ENCODE data around the gene MAOB.

The MAOB gene

DNA sequence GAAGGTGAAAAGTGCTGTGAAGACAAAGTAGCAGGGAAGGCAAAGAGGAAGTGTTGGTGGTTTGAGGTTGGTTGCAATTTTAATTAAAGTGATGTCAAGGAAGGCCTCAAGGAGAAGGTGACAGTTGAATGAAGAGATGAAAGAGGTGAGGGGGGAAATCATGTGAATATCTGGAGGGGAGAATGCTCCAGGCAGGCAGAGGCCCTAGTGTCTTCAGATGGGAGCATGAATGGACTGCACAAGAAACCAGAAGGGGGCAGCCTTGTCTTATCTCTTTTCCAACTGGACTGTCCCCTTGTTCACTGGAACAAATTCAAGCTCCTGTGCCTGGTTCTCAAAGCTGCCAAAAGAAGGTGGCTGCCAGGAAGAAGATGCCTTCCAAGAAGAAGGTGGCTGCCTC, 68.4 kb downstream of the MAOB start:
- H3K79me2 ChIP-seq (ENCODE audit: insufficient read depth, low read length): no peaks in the 10 kb centered on the region
- no peaks in the 10 kb centered on the region for H3K27me3 ChIP-seq (ENCODE audit: low read length)
- H3K27ac ChIP-seq (ENCODE audit: low read depth, low read length): no peak overlapping the region
- H3F3A ChIP-seq (ENCODE audit: insufficient read depth): no peaks in the 10 kb centered on the region
- no peaks in the 10 kb centered on the region for H3K36me3 ChIP-seq (ENCODE audit: low read length)
- no peaks in the 10 kb centered on the region for H4K20me1 ChIP-seq (ENCODE audit: low read depth, low read length)
- no peak overlapping the region for H3K4me2 ChIP-seq (ENCODE audit: low read depth, low read length, poor library complexity, severe bottlenecking)
- no peak overlapping the region for H3K4me3 ChIP-seq (ENCODE audit: insufficient read depth, low read length, poor library complexity, severe bottlenecking)
- no peak overlapping the region for H3K9ac ChIP-seq (ENCODE audit: low read length)
- no peak overlapping the region for H2AFZ ChIP-seq (ENCODE audit: low read depth, low read length, severe bottlenecking)
- H3K9me2 ChIP-seq (replicated peaks; ENCODE audit: insufficient read depth, low read length): no peaks in the 10 kb centered on the region
- no peaks in the 10 kb centered on the region for H3K9me3 ChIP-seq (ENCODE audit: insufficient read depth, low read length)
- TF ChIP-seq, protein P1, sequence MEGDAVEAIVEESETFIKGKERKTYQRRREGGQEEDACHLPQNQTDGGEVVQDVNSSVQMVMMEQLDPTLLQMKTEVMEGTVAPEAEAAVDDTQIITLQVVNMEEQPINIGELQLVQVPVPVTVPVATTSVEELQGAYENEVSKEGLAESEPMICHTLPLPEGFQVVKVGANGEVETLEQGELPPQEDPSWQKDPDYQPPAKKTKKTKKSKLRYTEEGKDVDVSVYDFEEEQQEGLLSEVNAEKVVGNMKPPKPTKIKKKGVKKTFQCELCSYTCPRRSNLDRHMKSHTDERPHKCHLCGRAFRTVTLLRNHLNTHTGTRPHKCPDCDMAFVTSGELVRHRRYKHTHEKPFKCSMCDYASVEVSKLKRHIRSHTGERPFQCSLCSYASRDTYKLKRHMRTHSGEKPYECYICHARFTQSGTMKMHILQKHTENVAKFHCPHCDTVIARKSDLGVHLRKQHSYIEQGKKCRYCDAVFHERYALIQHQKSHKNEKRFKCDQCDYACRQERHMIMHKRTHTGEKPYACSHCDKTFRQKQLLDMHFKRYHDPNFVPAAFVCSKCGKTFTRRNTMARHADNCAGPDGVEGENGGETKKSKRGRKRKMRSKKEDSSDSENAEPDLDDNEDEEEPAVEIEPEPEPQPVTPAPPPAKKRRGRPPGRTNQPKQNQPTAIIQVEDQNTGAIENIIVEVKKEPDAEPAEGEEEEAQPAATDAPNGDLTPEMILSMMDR (IDR thresholded peaks at IDR 0.05; ENCODE audit: insufficient read depth, low read length, poor library complexity, severe bottlenecking): no peak
- TF ChIP-seq EZH2phosphoT487 (conservative IDR thresholded peaks at IDR 0.05; ENCODE audit: low read length): no peak

DNA sequence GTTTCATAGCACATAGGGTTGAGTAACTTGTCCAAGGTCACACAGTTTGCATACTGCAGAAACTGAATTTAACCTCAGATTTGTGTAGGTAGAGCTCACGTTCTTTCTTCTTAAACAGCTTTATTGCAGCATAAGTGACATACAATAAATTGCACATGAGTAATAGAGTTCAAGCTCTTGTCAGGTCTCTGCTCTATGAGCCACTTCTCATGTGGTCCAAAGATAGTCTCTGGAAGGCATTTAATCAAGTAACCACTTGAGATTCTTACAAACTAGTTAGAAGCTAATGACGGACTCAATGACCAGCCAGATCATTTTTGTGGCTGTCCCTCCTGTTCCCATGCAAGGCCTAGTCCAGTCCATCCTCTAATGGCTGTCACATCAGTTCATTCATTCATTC, 68.9 kb downstream of the MAOB start:
- Histone ChIP-seq H3K9ac (ENCODE audit: low read length) (no peak overlapping the region), H2AFZ (ENCODE audit: low read depth, low read length, severe bottlenecking) (no peak overlapping the region), H3K27ac (ENCODE audit: low read depth, low read length) (no peak overlapping the region), H3K36me3 (ENCODE audit: low read length) (no peaks in the 10 kb centered on the region), H3K9me3 (ENCODE audit: insufficient read depth, low read length) (no peaks in the 10 kb centered on the region), H4K20me1 (ENCODE audit: low read depth, low read length) (no peaks in the 10 kb centered on the region), H3K4me3 (ENCODE audit: insufficient read depth, low read length, poor library complexity, severe bottlenecking) (no peak overlapping the region), H3K9me2 (replicated peaks; ENCODE audit: insufficient read depth, low read length) (no peaks in the 10 kb centered on the region), H3K79me2 (ENCODE audit: insufficient read depth, low read length) (no peaks in the 10 kb centered on the region), H3K27me3 (ENCODE audit: low read length) (no peaks in the 10 kb centered on the region), H3K4me2 (ENCODE audit: low read depth, low read length, poor library complexity, severe bottlenecking) (no peak overlapping the region), H3F3A (ENCODE audit: insufficient read depth) (no peaks in the 10 kb centered on the region)
- TF ChIP-seq, protein P1 (IDR thresholded peaks at IDR 0.05; ENCODE audit: insufficient read depth, low read length, poor library complexity, severe bottlenecking): no peak
- no peak for TF ChIP-seq EZH2phosphoT487 (conservative IDR thresholded peaks at IDR 0.05; ENCODE audit: low read length)

DNA sequence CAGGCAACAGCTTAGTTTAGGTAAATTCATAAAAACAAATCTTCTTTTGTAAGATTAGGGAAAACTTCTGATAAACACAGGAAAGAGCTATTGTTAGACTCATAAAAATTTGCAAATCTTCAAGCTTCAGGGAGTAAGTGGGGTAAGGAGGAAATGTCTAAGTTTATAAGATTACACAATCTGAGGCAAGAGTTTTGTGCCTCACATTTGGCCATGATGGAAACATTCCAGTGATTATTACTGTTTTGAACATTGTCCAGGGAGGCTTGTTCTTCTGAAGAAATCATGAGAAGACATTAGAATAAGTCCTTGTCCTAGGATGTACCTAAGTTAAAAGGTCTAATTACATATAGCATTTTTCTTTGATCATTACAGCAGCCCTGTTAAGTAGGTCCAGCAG, 72.8 kb downstream of the MAOB start:
- no peak overlapping the region for H3K4me2 ChIP-seq (ENCODE audit: low read depth, low read length, poor library complexity, severe bottlenecking)
- no peaks in the 10 kb centered on the region for H3K9me2 ChIP-seq (replicated peaks; ENCODE audit: insufficient read depth, low read length)
- H3K27ac ChIP-seq (ENCODE audit: low read depth, low read length): no peak overlapping the region

More for the DNA sequence above, 72.8 kb downstream of the MAOB start:
- no peaks in the 10 kb centered on the region for H3F3A ChIP-seq (ENCODE audit: insufficient read depth)
- TF ChIP-seq EZH2phosphoT487 (conservative IDR thresholded peaks at IDR 0.05; ENCODE audit: low read length): no peak
- TF ChIP-seq, protein P1 (IDR thresholded peaks at IDR 0.05; ENCODE audit: insufficient read depth, low read length, poor library complexity, severe bottlenecking): no peak
- H4K20me1 ChIP-seq (ENCODE audit: low read depth, low read length): no peaks in the 10 kb centered on the region
- H3K79me2 ChIP-seq (ENCODE audit: insufficient read depth, low read length): no peaks in the 10 kb centered on the region
- H3K27me3 ChIP-seq (ENCODE audit: low read length): no peaks in the 10 kb centered on the region
- H3K9me3 ChIP-seq (ENCODE audit: insufficient read depth, low read length): no peaks in the 10 kb centered on the region
- H3K9ac ChIP-seq (ENCODE audit: low read length): no peak overlapping the region
- H2AFZ ChIP-seq (ENCODE audit: low read depth, low read length, severe bottlenecking): no peak overlapping the region
- no peaks in the 10 kb centered on the region for H3K36me3 ChIP-seq (ENCODE audit: low read length)
- H3K4me3 ChIP-seq (ENCODE audit: insufficient read depth, low read length, poor library complexity, severe bottlenecking): no peak overlapping the region

Measured in SU-DHL-6 (cell line).